Skin of body (tissue), 2 donors: ENCODE results near the gene PHACTR1. TPM values are rescaled to one million over a fixed set of nuclear protein-coding genes. Genes with fewer than 3 reads are reported as not detected.
"Not testable (repeated sequence)": the region's sequence is repeated elsewhere in the genome, so short reads cannot be mapped to it uniquely, and the experiment has no call there.

ENCODE experiments used
- DNase-seq: peaks from one replicate; lab custom pipeline; 2025; lab: John Stamatoyannopoulos, UW
- total RNA-seq: library from RNA; depleted of rRNA; stranded (reverse); fragments of >200 nt; gene quantifications from one replicate; pipeline ENCODE4 v1.2.3, GENCODE V29; 2014

PHACTR1 gene
- total RNA-seq, result 12.7 TPM

DNA sequence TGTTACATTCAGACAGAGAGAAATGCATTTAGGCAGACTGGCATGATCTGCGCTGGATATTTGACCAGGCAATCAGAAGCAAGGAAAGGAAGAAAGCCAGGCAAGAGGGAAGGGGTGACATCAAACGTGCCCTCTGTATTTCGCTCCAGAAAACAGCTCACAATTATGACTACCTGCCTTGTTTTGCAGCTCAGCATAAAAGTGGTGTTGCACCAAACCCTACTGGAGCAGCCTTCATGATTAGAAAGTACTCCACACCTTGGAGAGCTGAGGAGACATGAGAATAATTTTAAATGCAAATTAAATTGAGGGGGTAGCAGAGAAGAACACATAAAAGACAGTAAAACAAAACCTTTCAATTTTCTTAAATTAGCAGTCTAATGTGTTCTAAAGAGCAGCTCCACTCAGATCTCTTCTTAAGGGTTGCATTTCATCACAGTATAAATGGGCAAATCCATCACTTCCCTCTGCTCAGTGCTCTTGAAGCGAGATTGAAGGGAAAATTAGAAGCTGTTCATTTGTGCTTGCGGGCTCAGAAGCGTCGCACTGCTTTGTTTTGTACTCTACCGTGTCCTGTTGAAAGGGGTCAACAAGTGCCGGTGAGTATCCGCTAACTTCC, at the start of gene PHACTR1:
Gene PHACTR1 (plus strand): TSS at position 470 of the 619 bp plus-strand sequence.
- DNase-seq, result no peak

DNA sequence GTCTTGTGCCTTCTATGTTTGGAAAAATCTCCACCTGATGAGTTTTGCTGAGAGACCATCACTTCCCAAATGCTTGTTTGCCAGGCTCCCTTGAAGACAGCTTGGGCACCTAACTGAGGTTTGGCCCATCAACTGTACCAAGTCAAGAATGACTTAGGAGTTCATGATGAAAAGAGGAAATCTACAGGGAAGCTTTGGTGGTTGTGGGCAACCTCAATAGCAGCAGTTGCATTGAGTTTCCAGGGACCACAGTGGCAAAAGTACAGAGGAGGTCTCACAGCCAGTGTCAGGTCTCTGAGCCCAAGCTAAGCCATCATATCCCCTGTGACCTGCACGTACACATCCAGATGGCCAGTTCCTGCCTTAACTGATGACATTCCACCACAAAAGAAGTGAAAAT, 49.7 kb upstream of the PHACTR1 start:
- DNase-seq, result no peak

DNA sequence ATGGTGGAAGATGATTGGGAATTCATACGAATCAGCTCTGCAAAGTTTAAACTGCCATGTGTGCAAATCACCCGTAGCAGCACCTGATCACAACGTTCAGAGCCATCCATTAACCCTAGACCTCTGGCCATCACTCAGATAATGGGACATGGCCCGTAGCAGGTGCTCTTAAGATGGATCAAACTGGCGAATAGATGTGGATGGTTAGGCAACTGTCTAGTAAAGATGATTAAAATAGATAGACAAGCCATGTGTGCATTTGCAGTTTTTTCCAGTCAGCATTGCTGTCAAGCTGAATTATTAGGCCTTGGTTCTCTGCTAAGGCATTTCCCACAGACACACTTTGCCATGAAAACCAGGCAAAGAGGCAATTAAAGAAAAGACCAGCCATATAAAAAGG, 40.6 kb upstream of the PHACTR1 start:
- no peak for DNase-seq

DNA sequence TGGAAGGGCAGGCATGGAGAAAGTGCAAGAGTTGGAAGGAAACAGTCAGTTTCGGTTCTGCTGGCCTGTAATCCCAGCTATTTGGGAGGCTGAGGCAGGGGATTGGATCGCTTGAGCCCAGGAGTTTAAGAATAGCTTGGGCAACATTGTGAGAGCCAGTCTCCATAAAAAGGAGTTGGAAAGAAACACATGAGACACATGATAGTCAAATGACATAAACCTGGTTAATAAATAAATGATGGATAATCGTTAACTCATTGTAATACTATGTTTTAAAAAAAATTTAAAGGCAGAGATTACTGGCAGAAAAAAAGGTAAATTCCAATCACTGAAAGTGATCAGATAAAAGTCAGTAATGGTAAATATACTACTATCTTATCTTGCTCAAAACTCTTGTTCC, 37.2 kb upstream of the PHACTR1 start:
- DNase-seq, result no peak

DNA sequence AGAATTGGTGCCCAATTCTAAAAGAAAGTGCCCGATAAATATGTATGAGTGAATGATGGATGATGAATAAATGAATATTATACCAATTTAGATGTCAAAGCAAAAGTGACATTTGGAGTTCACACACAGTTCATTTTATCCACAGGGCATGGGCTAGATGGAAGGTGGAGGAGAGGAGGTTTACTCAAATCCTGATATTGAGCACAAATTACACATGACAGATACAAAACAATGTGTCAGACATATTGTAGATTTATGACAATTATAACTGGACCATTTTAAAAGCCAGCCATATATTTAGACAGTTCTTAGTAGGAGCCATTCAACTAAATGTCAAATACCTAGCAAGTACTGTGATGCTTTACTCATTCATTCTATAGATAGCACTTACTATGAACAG, 23.4 kb upstream of the PHACTR1 start:
- no peak for DNase-seq

DNA sequence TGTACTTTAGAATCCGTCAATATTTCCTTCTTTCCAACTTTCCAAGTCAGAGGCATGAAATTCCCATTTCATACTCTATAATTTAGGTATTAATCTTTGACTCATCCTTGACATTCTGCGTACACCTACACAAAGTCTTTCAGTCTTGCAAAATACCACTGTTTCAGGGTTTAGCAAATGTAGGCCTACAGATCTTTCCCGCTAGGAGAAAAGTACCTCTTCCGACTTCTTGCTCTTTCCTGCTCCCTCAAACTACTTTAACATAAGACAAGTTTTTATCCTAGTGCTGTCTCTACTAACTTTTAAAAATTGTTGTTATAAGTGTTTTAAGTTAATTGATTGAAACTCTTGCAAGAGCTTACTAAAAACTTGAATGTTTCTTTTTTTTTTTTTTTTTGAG, 18.3 kb upstream of the PHACTR1 start:
- no peak for DNase-seq

DNA sequence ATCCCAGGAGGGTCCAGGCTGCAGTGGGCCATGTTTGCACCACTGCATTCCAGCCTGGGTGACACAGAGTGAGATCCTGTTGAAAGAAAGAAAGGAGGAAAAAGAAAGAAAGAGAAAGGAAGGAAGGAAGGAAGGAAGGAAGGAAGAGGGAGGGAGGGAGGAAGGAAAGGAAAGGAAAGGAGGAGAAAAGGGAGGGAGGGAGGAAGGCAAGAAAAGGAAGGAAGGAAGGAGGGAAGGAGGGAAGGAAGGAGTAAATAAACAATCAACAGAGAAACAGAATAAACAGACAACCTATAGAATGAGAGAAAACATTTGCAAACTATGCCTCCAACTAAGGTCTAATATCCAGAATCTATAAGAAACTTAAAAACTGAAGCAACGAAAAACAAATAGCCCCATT, 11.6 kb upstream of the PHACTR1 start:
- no peak for DNase-seq

DNA sequence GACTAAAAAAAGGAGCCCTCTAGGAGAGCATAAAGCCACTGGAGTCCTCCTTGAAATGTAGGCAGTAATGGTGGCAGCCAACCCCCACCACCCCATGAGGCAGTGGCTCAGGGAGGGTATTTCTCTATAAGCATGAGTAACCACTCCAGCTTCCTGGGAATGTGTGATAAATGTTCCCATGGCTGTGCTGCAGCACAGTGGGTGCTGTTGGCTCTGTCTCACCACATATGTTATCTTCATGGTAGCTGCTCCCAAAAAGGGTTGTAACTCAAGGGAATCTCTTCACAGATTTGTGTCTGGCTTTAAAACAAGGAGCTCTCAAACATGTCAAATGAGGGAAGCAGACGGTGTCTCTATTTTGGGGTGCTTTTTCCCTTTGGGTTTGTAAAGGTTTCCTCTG, 7.5 kb upstream of the PHACTR1 start:
- DNase-seq, result no peak

DNA sequence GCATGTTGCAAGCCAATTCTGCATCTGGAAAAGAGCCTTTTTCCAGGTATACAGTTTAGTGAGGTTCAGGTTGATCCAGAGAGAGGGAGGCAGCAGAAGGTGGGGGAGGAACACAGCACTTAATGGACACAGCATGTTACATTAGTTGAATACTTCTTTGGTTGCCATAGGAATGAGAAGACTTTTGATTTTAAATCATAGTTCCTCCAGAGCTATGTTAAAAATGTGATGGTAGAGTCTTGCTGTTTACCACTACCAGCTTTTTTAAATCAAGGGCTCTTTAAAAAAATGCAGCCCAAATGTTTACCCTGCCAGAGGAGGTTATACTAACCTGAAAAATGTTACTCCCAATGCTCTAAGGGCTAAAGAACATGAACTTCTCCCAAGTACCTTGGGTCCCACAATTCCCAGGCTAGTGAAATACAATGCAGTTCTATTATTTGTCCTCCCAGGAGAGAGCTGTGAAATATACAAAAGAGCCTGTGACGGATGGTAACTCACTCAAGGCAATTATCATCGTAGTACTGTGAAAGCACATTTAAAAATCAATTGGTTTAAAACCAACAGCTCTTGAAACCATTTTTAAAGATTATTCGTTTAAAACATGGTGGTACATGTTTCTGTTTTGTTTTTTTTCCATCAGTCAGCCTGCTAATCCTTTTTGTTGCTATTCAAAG, 6.9 kb upstream of the PHACTR1 start:
- no peak for DNase-seq

DNA sequence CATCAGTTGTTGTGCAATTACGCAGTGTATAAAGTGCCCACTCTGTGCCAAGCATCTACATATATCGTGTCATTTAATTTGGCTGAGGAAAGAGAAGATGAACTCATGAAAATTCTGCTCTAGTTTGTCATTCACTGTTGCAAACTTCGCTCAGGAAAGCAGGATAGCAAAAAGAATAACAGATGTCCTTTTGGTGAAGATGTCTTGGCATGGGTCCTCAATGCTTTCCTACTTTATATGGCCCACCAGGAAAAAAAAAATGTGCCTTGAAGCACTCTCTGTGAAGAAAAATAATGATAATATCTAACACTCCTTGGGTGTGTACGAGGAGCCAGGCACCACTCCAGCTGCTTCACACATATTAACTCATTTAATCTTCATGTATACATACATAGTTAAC, 5.6 kb upstream of the PHACTR1 start:
- no peak for DNase-seq

DNA sequence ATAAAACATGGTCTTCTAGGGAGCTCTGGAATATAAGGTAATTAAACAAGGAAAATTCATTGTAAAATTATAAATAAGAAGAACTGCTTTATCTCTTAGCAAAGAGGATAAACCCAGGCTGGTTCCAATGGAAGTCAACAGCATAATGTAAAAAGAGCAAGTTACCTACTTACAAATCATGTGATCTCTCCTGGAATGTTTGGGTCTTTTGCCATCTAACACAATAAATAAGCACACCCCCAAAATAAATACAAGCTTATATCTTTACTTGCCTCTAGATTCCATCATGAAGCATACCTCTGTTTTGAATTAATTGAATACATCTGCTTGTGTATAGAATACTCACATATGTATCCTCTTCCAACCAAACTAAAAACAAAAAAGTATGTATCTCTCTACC, 2.5 kb upstream of the PHACTR1 start:
- DNase-seq, result no peak

DNA sequence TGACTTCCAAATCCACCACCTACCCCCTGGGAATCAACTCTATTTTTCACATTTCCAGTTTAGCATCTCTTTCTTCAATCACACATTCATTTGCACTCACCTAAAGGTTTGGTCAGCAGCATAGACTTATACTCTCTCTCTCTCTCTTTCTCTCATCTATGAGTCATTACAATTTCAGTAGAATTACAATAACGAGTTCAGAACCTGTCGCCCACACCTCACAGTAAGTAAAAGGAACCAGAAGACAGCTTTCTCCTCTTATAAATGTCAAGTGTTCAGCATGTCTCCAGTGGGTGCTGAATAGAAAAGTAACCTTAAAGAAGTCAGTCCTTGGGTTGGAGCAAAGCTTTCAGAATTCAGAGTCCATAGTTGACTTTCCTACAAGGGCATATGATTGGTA, 1.1 kb upstream of the PHACTR1 start:
- no peak for DNase-seq

DNA sequence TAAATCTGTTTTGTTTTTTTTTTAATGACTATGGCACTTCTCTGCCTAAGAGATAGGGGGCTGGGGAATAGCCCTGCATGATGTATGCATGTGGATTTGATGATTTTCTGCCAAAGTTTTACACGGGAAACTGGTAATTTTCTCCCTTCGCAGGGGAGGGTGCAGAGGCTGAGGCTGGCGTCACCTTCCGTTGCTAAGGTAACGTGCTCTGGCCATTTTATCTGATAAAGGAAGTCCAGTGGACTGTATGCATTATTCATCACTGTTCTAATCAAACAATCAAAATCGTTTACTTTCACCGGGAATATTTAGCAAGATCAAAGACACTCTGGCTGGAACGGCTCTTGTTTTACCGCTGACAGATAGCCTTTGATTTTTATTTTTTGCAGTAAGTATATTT, 789 bp downstream of the PHACTR1 start:
- DNase-seq, result no peak

DNA sequence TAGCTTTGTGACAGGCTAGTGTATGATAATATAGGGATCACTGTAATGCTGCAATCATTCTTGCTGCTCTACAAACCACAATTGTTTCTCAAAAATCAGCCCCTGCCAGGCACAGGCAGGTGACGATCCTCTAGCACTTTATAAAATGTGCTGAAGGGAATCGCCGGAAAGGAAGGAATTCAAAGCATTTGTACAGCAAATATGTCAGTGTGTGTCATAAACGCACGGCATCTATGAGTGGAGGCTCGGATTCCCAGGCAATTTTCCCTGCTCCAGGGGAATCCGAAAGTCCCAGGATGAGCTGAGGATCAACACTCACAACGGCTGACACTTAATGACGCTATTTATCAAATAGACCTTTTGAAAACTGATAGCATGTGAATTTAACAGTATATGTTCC, 1.4 kb downstream of the PHACTR1 start:
- no peak for DNase-seq

DNA sequence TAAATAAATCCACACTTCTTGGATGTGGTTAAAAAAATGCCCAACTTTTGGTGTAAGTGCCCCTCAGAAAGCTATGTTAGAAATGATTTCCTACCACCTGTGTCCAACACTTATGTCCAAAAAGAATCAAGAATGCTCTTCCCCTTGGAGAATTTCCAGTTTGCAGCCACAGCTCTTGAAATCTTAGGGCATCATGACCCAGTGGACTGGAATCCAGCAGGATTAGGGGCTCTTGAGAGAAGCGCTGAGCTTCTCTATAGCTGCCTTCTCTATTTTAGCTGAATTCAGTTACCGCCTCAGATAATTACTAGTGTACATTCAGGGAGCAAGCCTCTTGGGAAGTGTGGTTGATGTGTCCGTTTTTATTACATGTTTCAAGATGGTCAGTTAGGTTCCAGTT, 2.5 kb downstream of the PHACTR1 start:
- DNase-seq, result no peak

DNA sequence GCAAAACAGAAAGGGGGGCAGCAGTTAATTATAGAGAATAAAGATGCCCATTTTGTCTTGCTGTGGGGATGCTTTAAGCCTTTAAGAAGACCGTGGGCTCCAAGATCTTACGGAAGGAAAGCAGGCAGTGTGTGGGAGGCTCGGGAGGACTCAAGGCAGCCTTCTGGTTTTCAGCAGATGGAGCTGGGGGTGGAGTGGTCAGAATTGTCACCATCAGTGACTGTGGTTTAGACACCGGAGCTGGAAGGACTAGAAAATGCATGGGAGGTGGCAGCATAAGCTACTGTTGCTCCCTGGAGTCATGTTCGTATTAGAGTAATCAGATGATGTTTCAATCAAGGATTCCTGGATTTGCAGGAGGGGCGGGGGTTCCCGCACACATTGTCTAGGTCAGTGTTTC, 3.7 kb downstream of the PHACTR1 start:
- DNase-seq, result no peak

DNA sequence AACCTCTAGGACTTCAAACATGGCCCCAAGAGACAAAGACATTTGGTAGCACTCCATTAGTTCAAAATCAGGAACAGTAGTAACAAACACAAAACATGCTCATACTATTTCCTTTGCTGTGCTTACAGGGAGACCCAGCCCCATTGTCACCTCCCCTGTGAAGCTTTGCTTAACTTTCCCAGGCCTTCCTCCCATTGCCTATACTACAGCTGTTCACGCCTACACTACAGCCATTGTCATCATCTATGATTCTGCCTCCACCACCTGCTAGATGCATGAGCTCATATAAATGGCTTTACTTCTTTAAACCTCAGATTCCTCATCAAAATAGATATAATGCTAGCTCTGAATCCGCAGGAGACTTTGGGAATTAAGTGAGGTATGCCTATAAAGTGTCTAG, 8.7 kb downstream of the PHACTR1 start:
- DNase-seq, result no peak

DNA sequence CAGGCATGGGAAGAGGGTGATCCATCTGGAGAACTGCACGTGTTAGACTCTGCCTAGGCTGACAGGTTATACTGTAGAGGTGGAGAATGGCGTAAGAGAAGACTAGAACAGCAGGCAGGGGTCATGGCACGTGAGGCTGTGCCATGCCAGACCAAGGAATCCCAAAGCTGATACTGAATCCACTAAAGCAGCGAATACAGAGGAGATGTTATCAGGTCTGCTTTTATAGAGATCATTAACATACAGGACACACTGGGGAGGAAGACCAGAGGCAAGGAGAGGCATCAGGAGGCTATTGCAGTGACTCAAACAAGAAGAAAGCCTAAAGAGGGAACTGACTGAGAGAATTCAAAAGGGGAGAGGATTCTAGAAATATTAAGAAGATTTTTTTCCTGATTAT, 12.9 kb downstream of the PHACTR1 start:
- no peak for DNase-seq

DNA sequence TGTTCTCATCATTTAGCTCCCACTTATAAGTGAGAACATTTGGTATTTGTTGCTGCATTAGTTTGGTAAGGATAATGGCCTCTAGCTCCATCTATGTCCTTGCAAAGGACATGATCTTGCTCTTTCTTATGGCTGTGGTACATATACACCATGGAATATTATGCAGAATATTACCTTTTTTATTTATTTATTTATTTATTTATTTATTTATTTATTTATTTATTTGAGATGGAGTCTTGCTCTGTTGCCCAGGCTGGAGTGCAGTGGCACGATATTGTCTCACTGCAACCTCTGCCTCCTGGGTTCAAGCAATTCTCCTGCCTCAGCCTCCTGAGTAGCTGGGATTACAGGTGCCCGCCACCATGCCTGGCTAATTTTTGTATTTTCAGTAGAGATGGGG, 14.2 kb downstream of the PHACTR1 start:
- not testable (repeated sequence) for DNase-seq

DNA sequence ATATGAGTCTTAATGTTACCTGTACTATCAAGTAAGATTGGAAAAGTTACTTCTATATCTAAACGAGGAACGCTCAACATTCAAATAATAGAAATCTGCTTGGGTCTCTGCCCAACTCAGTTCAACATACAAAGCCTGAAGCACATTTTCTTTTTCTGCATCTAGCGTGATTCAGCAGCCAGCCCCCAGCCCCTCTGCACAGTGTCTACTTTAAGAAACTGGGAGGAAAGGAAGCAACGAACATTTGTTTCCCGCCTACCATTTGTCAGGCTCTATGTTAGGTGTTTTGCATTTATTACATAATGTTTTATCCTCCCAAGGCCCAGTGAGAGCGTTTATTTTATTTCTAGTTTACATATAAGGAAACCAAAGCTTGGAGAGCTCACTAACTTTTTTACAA, 17.3 kb downstream of the PHACTR1 start:
- no peak for DNase-seq

DNA sequence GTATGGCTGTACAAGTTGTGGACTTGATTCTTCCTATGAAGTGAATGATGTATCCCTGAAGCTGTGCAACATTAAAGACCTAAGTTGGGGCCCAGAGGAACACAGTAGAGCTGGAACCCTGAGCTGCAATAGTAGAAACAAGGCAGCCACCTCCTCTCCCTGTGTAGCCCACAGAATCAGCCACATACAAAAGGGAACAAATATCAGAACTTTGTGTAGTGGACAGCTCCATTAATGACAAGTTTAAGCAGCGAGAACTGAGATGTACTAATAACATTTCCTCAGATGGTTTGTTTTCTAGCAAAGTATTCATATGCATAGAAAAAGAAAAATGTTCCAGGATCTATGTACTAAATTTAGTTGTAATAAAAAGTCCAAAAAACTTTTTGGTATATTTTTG, 19.2 kb downstream of the PHACTR1 start:
- no peak for DNase-seq

DNA sequence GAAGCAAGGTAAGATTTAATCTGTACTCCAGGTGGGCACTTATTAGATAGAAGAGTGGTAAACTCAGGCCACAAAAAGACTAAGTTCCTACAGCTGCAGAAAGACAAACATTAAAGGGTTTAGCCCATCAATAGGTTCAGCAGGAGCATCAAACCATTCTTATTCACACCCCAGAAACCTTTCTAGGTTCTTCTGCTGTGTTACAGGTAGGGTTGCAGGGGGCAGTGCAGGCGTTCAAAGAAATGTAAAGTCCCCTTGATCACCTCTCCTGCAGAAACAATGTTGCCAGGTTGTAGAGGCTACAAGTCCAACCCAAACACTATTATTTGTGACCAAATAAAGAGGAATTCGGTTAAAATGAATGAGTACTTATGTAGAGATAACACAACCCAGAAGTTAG, 31.8 kb downstream of the PHACTR1 start:
- no peak for DNase-seq

DNA sequence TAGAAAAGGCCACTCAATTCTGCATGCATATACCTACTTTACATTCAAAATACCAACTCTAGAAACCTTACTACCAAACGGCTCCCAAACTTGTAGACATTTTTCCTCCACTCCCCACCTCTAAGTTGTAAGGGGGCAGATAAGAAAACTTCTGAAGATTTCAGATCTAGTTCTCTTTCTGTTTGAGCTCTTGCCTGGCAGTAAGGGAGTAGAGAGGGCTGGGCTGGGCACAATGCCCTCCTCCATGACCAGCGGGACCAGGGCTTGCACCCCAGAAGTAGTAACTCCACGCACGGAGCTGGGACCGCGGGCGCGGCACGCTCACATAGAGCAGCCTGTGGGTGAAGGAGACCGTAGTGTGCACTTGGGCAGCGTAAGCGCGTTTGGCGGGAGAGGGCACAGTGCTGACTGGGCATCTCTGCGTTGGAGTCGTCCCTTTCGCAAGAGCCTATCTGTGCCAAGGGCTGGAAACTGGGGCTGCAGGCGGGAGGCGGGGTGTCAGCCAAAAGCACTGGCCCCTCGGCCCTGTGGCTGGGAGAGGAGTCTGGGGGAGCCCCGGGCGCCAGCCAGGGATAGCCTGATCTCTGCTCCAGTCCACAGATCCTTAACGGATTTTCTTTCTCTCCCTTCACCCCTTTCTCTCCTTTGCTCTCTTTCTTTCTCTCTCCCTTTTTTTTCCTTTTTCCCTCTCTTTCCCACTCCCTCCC, 32.4 kb downstream of the PHACTR1 start:
- DNase-seq, result no peak
